ENCODE data around the gene PITX1.

DNA sequence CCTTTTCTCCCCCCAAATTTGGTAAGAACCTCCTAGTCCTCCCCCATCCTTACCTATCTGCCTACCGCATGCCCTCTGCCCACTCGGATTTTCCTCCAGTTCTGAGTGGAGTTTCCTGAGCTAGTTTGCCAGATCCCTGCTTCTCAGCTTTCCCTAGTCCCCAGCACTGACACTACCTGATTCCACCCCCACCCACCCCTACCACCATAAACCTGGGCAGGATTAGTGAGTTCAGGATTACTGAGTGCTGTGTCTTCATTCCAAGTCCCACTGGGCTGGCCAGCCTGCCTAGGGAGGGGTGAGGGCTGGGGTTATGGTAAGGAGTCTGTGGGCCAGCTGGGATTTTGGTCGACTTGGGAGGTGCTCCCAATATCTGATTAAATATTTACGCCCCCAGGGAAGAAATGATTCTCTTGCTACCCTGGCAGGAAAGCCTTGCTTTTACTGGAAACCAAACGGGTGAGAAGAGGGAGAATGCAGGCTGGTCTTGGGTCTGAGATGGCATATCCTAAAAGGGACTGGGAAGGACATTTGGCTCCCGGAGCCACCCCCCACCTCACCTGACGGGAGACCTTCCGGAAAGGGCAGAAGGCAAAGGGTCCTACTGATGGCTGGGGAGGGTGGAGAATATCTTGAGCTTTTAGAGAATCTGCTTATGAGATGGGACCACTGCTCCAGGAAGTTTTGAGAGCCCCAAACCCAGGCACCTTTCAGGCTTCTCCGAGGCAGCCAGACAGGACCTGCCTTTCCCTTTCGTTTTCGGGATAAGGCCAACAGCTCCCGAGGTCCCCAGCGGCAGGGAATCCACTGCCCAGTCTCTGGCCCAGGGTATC lies 3.7 kb downstream of the PITX1 start:
- no peak for TF ChIP-seq EZH2 (optimal IDR thresholded peaks at IDR 0.05; ENCODE audit: low read depth, low read length)
- TF ChIP-seq, protein P1, sequence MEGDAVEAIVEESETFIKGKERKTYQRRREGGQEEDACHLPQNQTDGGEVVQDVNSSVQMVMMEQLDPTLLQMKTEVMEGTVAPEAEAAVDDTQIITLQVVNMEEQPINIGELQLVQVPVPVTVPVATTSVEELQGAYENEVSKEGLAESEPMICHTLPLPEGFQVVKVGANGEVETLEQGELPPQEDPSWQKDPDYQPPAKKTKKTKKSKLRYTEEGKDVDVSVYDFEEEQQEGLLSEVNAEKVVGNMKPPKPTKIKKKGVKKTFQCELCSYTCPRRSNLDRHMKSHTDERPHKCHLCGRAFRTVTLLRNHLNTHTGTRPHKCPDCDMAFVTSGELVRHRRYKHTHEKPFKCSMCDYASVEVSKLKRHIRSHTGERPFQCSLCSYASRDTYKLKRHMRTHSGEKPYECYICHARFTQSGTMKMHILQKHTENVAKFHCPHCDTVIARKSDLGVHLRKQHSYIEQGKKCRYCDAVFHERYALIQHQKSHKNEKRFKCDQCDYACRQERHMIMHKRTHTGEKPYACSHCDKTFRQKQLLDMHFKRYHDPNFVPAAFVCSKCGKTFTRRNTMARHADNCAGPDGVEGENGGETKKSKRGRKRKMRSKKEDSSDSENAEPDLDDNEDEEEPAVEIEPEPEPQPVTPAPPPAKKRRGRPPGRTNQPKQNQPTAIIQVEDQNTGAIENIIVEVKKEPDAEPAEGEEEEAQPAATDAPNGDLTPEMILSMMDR (IDR thresholded peaks at IDR 0.05; ENCODE audit: low read length): no peak
- no peak for TF ChIP-seq EZH2phosphoT487 (IDR thresholded peaks at IDR 0.05; ENCODE audit: low read length)

Data from MM.1S (cell line).